ENCODE measurements around the gene IDH3B. TPM values are rescaled to one million over a fixed set of nuclear protein-coding genes. Genes with fewer than 3 reads are reported as not detected.

The IDH3B gene
- total RNA-seq, result 71.0 TPM

DNA sequence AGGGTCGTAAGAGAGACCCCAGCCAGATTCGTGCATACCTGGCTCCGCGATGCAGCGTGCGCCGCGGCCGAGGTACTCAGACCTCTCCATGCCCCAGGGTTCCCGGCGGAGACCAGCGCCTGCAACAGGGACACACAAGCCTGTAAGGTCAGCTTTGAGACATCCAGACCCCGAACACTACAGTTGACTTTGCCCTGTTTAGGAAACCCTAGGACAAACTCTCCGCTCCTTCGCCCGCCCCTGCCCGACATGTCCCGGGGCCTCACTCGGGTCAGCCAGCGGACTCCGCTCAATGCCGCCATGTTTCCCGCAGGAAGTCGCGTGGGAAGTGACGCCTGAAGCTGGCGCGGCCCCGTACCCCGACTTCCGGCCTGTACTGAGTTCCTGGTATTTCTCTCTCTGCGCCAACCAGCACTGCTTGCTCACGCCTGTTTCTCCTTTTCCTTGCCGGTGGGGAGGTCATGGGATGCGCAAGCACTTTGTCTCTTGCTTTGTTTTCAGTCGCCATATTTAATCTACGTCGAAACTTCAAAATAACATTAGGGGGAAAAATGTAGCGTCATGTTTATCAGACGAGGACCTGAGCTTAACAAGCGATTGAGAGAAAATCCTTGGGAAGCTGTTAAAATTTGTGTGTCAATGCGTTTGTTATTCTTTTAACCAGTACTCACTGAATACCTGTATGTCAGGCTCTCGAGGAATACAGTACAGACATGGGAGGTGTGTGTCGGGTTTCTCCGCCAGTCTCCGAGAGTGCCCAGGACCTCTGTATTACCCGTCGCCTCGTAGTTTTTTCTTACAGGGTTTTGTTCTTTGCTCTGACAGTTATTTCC lies at the start of gene IDH3B:
Gene IDH3B (minus strand): TSS at position 330 of the 833 bp plus-strand sequence. CDS start 28 bp downstream, at position 302.
- H3K36me3 ChIP-seq, result peaks cover 4 to 34% of the 10 kb centered on the region in 2 donors
- peak in 1 of 2 donors; percentile 94 for DNase-seq (ENCODE audit: extremely low spot score in 2 of 2)
- peak within 1 kb of the TSS; percentile 88 for H3K27ac ChIP-seq
- H3K27me3 ChIP-seq, result no peaks in the 10 kb centered on the region
- peak within 1 kb of the TSS; percentile 75 to 92 for H3K4me3 ChIP-seq
- intact Hi-C loops (cut with DNase I), result no loop called here
- H3K9me3 ChIP-seq, result no peaks in the 10 kb centered on the region
- TF ChIP-seq POLR2AphosphoS5 (IDR thresholded peaks at IDR 0.05; ENCODE audit: insufficient read depth in 1 of 2, low read depth in 1 of 2), result peak; percentile 97
- TF ChIP-seq, protein P1, sequence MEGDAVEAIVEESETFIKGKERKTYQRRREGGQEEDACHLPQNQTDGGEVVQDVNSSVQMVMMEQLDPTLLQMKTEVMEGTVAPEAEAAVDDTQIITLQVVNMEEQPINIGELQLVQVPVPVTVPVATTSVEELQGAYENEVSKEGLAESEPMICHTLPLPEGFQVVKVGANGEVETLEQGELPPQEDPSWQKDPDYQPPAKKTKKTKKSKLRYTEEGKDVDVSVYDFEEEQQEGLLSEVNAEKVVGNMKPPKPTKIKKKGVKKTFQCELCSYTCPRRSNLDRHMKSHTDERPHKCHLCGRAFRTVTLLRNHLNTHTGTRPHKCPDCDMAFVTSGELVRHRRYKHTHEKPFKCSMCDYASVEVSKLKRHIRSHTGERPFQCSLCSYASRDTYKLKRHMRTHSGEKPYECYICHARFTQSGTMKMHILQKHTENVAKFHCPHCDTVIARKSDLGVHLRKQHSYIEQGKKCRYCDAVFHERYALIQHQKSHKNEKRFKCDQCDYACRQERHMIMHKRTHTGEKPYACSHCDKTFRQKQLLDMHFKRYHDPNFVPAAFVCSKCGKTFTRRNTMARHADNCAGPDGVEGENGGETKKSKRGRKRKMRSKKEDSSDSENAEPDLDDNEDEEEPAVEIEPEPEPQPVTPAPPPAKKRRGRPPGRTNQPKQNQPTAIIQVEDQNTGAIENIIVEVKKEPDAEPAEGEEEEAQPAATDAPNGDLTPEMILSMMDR (IDR thresholded peaks at IDR 0.05), result no peak
- TF ChIP-seq POLR2A (IDR thresholded peaks at IDR 0.05), result peak in 1 of 2 donors; percentile 78
- H3K4me1 ChIP-seq, result peaks cover 18% of the 10 kb centered on the region

DNA sequence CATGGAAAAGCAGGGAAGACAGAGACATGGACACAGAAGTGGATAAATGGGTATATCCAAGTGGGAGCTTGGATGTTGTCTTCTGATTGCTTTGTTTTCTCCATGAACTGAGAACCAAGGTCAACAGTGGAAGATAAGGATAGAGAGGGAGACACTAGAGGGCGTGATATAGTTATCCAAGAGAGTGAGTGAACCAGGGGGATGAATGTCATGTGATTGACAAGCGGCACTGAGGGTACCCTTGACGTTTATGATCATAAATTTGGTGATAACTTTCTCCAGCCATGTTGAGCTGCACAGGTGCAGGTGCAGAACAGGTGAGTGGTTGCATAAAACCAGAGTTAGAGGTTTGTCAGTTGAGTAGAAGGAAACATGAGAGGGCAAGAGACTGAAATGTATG lies 49.3 kb upstream of the IDH3B start:
- Histone ChIP-seq H3K27ac (no peak overlapping the region), H3K4me1 (no peaks in the 10 kb centered on the region), H3K9me3 (no peaks in the 10 kb centered on the region), H3K4me3 (no peak overlapping the region), H3K36me3 (no peaks in the 10 kb centered on the region), H3K27me3 (no peaks in the 10 kb centered on the region)
- DNase-seq (ENCODE audit: extremely low spot score in 2 of 2), result peak in 1 of 2 donors; percentile 22
- no peak for TF ChIP-seq POLR2AphosphoS5 (IDR thresholded peaks at IDR 0.05; ENCODE audit: insufficient read depth in 1 of 2, low read depth in 1 of 2)
- TF ChIP-seq POLR2A (IDR thresholded peaks at IDR 0.05), result no peak
- intact Hi-C loops (cut with DNase I), result no loop called here

DNA sequence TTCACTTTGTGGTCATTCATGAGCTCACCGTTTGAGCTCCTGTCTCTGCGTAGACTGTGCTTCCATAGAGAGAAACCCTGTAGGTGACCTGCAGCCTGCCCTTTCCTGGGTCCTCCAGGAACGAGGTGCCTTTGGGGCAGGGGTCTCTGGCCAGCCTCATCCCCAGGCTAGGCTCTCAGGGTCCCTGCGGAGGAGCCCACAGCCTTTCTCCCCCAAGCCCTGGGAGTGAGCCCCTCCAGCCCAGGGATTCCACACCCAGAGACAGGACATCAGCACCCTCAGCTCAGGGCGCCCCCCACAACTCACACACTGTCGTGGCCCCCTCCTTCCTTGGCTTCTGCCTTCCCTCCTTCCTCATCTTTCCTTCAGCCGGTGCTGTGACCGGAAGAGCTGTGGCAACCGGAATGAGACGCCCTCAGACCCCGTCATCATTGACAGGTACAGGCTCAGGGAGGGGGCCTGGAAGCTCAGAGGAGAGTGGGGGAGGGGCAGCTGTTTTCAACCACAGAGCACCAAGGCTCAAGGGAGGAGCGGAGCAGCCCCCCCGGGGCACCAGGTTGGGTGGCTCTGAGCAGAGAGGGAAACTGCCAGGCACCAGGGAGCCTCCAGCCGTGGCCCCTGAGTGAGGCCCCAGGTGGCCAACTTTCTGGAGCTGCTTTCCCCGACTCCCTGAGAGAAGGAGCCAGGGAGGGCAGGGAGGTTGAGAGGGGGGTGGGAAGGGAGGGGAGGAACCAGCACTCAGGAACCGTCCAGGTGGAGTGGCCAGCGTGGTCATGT lies 45.4 kb upstream of the IDH3B start:
- no peak overlapping the region for H3K27ac ChIP-seq
- no peaks in the 10 kb centered on the region for H3K4me1 ChIP-seq
- H3K27me3 ChIP-seq, result no peaks in the 10 kb centered on the region
- peak in 1 of 2 donors; percentile 93 for DNase-seq (ENCODE audit: extremely low spot score in 2 of 2)
- TF ChIP-seq POLR2A (IDR thresholded peaks at IDR 0.05) (no peak), POLR2AphosphoS5 (IDR thresholded peaks at IDR 0.05; ENCODE audit: insufficient read depth in 1 of 2, low read depth in 1 of 2) (no peak)
- TF ChIP-seq, protein P1 (IDR thresholded peaks at IDR 0.05), result no peak
- no peaks in the 10 kb centered on the region for H3K36me3 ChIP-seq
- no peaks in the 10 kb centered on the region for H3K9me3 ChIP-seq
- intact Hi-C loops (cut with DNase I), result no loop called here
- no peak overlapping the region for H3K4me3 ChIP-seq

DNA sequence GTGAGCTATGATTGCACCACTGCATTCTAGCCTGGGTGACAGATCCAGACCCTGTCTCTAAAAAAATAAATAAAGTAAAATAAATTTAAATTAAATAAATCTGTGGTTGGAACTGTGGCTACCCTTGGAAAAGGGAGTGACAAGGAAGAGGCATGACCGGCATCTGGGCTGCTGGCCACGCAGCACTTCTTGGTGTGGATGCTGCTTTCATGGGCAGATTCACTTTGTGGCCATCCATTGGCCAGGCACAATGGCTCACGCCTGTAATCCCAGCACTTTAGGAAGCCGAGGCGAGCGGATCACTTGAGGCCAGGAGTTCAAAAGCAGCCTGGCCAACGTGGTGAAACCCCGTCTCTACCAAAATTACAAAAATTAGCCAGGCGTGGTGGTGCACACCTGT lies 44.6 kb upstream of the IDH3B start:
- no peak for TF ChIP-seq POLR2AphosphoS5 (IDR thresholded peaks at IDR 0.05; ENCODE audit: insufficient read depth in 1 of 2, low read depth in 1 of 2)
- TF ChIP-seq, protein P1 (IDR thresholded peaks at IDR 0.05), result no peak
- TF ChIP-seq POLR2A (IDR thresholded peaks at IDR 0.05), result no peak
- Histone ChIP-seq H3K4me1 (no peaks in the 10 kb centered on the region), H3K27me3 (no peaks in the 10 kb centered on the region), H3K4me3 (no peak overlapping the region), H3K36me3 (no peaks in the 10 kb centered on the region), H3K9me3 (no peaks in the 10 kb centered on the region), H3K27ac (no peak overlapping the region)
- intact Hi-C loops (cut with DNase I), result no loop called here
- no peak for DNase-seq (ENCODE audit: extremely low spot score in 2 of 2)

DNA sequence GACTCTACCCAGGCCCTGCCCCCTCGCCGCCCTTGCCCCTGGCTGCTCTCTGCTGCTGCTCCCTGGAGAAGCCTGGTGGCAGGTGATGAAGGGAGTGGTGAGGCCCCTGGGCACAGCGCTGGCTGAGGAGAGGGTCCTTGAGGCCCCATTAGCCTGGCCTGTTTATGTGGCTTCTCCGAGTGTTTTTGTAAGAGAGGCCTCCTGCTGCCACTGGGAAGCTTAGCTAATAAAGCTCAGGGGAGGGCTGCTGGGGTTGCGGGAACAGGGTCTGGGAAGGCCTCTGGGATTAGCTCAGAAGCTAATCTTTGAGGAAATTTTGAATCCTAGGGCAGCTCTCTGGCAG lies 44.0 kb upstream of the IDH3B start:
- no peaks in the 10 kb centered on the region for H3K9me3 ChIP-seq
- no peaks in the 10 kb centered on the region for H3K36me3 ChIP-seq
- no peaks in the 10 kb centered on the region for H3K4me1 ChIP-seq
- intact Hi-C loops (cut with DNase I), result no loop called here
- peak in 1 of 2 donors; percentile 90 for DNase-seq (ENCODE audit: extremely low spot score in 2 of 2)
- H3K4me3 ChIP-seq, result no peak overlapping the region
- H3K27me3 ChIP-seq, result no peaks in the 10 kb centered on the region
- TF ChIP-seq, protein P1 (IDR thresholded peaks at IDR 0.05), result no peak
- TF ChIP-seq POLR2AphosphoS5 (IDR thresholded peaks at IDR 0.05; ENCODE audit: insufficient read depth in 1 of 2, low read depth in 1 of 2) (no peak), POLR2A (IDR thresholded peaks at IDR 0.05) (no peak)
- no peak overlapping the region for H3K27ac ChIP-seq
